Endothelial cell of umbilical vein (primary cell): ENCODE results near the gene LAG3. TPM values are rescaled to one million over a fixed set of nuclear protein-coding genes. Genes with fewer than 3 reads are reported as not detected.

Experiments
- BruUV-seq: library from RNA; stranded (reverse); fragments of 400-500 nt; replicated peaks from 2 replicates; lab custom pipeline; 2021; lab: Mats Ljungman, UMichigan
- CTCF ChIA-PET: fragments of 300-600, 350-600 bp; sonication (Branson Sonifier 250); formaldehyde crosslinking; loops from one replicate; lab custom pipeline; 2021; ENCODE audit warnings: antibody characterized with exemption, inconsistent platforms; lab: Charles Lee
- POLR2A ChIA-PET: fragments of 300-600, 350-600 bp; sonication (Branson Sonifier 250); formaldehyde crosslinking; loops from one replicate; lab custom pipeline; 2021; ENCODE audit warnings: antibody characterized with exemption, inconsistent platforms; lab: Charles Lee
- DNase-seq: peaks from one replicate; pipeline ENCODE4 v3.0.0-alpha.2; 2011; ENCODE audit warnings: low read depth, low spot score
- FAIRE-seq: peaks from 2 replicates; lab custom pipeline; 2011; peaks lifted over from hg19 to GRCh38; lab: Jason Lieb, UNC
- H2AFZ ChIP-seq: 2 replicates; pipeline ENCODE4 v1.6.0; 2012; ENCODE audit warnings: low read depth, low read length, control low read depth, inconsistent platforms
- H3K27ac ChIP-seq: 2 replicates; pipeline ENCODE4 v1.5.1; 2011; ENCODE audit warnings: low read depth, mild to moderate bottlenecking, control low read depth, low read length, moderate library complexity; ENCODE audit not compliant: insufficient read depth
- H3K27me3 ChIP-seq, 2 experiments: 2 replicates each; pipeline versions ENCODE4 v1.6.0 to v1.6.1; 2011; ENCODE audit warnings: low read length in 2 of 2, mixed read lengths in 1 of 2; ENCODE audit not compliant: control insufficient read depth in 2 of 2, insufficient read depth in 2 of 2
- H3K36me3 ChIP-seq, 2 experiments: 2 replicates in 1 of 2; 3 replicates in 1 of 2; pipeline ENCODE4 v1.5.1; 2011; ENCODE audit warnings: low read length in 2 of 2, mild to moderate bottlenecking in 1 of 2, moderate library complexity in 1 of 2; ENCODE audit not compliant: control insufficient read depth in 2 of 2, insufficient read depth in 2 of 2; ENCODE audit errors: extremely low read depth in 1 of 2
- H3K4me1 ChIP-seq: 3 replicates; pipeline ENCODE4 v1.5.1; 2011; ENCODE audit warnings: mild to moderate bottlenecking, low read length; ENCODE audit not compliant: control insufficient read depth, insufficient read depth; ENCODE audit errors: extremely low read depth
- H3K4me2 ChIP-seq: 2 replicates; pipeline ENCODE4 v1.6.1; 2011; ENCODE audit warnings: low read length, control low read depth, mixed read lengths; ENCODE audit not compliant: insufficient read depth
- H3K4me3 ChIP-seq, 3 experiments: fragments of 200-600 bp in 1 of 3; sonication (generic), shearing (Covaris generic) in 1 of 3; replicated peaks in 1 of 3; 2 replicates each; pipeline ENCODE4 v1.5.1; 2011 to 2016; ENCODE audit warnings: control low read depth in 3 of 3, low read length in 3 of 3, mild to moderate bottlenecking in 2 of 3, inconsistent platforms in 1 of 3, low read depth in 1 of 3, moderate library complexity in 1 of 3; ENCODE audit not compliant: insufficient read depth in 1 of 3
- H3K79me2 ChIP-seq: 2 replicates; pipeline ENCODE4 v1.6.0; 2012; ENCODE audit warnings: low read length, inconsistent platforms; ENCODE audit not compliant: control insufficient read depth, insufficient read depth
- H3K9ac ChIP-seq: replicated peaks from 2 replicates; pipeline ENCODE3; 2011; ENCODE audit warnings: low read length, control low read depth; ENCODE audit not compliant: insufficient read depth; ENCODE audit errors: extremely low read depth
- H3K9me1 ChIP-seq: replicated peaks from 3 replicates; pipeline ENCODE4 v1.6.0; 2011; ENCODE audit warnings: mild to moderate bottlenecking, low read length; ENCODE audit not compliant: control insufficient read depth, insufficient read depth; ENCODE audit errors: extremely low read depth
- H3K9me3 ChIP-seq: replicated peaks from 2 replicates; pipeline ENCODE4 v1.5.1; 2012; ENCODE audit warnings: low read length, inconsistent platforms; ENCODE audit not compliant: control insufficient read depth, insufficient read depth
- H4K20me1 ChIP-seq: replicated peaks from 2 replicates; pipeline ENCODE3; 2011; ENCODE audit warnings: mild to moderate bottlenecking, low read length; ENCODE audit not compliant: control insufficient read depth, insufficient read depth; ENCODE audit errors: extremely low read depth
- MAX ChIP-seq: IDR thresholded peaks from 2 replicates; pipeline ENCODE4 v1.6.1; 2011; ENCODE audit not compliant: insufficient read depth, insufficient read length
- MYC ChIP-seq: IDR thresholded peaks from one replicate; pipeline ENCODE4 v1.6.1; 2011; ENCODE audit warnings: mild to moderate bottlenecking, low read depth, low read length
- POLR2AphosphoS5 ChIP-seq: IDR thresholded peaks from 2 replicates; pipeline ENCODE4 v1.6.1; 2012; ENCODE audit warnings: low read depth, mild to moderate bottlenecking, control low read depth, low read length, moderate library complexity; ENCODE audit not compliant: insufficient read depth
- dilution Hi-C: fragments of 300-500 bp; cut with MboI; formaldehyde crosslinking; loops from one replicate; pipeline ENCODE4 v1.15.0; 2019; ENCODE audit warnings: low sequenced_read_pairs; ENCODE audit not compliant: extremely low pct_ligation_motif_present
- intact Hi-C: fragments of 100-400 bp; cut with micrococcal nuclease; formaldehyde crosslinking; loops from one replicate; pipeline ENCODE4 v1.10.0; 2022
- polyA plus RNA-seq, 4 experiments: library from polyadenylated mRNA; depleted of rRNA in 3 of 4; stranded (reverse) in 3 of 4; unstranded in 1 of 4; fragments of >200 nt; gene quantifications; 2 replicates each; pipeline versions ENCODE4 v1.2.1 to v1.2.3, GENCODE V29; 2011 to 2012; ENCODE audit warnings: missing spikeins in 1 of 4
- total RNA-seq: library from RNA; stranded (reverse); gene quantifications from 2 replicates; pipeline ENCODE4 v1.2.3, GENCODE V29; 2021

Gene LAG3
- total and polyA plus RNA-seq, 2 donors (not counting 3 experiments of a cell fraction or from before 2014, with no cell fraction given): 1.3 to 3.8 TPM

- Histone ChIP-seq H3K9ac (no peak overlapping the region), H3K9me3 (no peaks in the 10 kb centered on the region), H2AFZ (no peak overlapping the region), H3K4me2 (no peak overlapping the region), H3K27ac (no peak overlapping the region), H3K79me2 (no peaks in the 10 kb centered on the region), H3K4me1 (no peaks in the 10 kb centered on the region), H3K36me3 (no peaks in the 10 kb centered on the region), H4K20me1 (no peaks in the 10 kb centered on the region), H3K27me3 (peaks cover 0 to 9% of the 10 kb centered on the region in 2 experiments), H3K4me3 (no peak overlapping the region), H3K9me1 (no peaks in the 10 kb centered on the region)
- FAIRE-seq (no peak), DNase-seq (no peak)
- POLR2A ChIA-PET: no interaction called here
- intact Hi-C loops (no loop called here), dilution Hi-C loops (no loop called here)
- CTCF ChIA-PET: interaction anchor here (0.9 to 1.7 kb wide), 3 partner anchors 11 to 18 kb away, joined by 3 to 4 read pairs (median 3); no protein-coding TSS in a partner anchor
- no TSS peak for BruUV-seq
- no peak for TF ChIP-seq MAX
Observed at GRCh38 chr12:6807170-6807569, 34.9 kb downstream of the LAG3 start.

GRCh38 chr12:6809056-6809455, 36.7 kb downstream of the LAG3 start:
- Histone ChIP-seq H3K9me1 (no peaks in the 10 kb centered on the region), H3K4me3 (no peak overlapping the region), H3K9ac (no peak overlapping the region), H4K20me1 (no peaks in the 10 kb centered on the region), H2AFZ (no peak overlapping the region), H3K27ac (no peak overlapping the region), H3K27me3 (peaks cover 0 to 9% of the 10 kb centered on the region in 2 experiments), H3K4me2 (no peak overlapping the region), H3K9me3 (no peaks in the 10 kb centered on the region), H3K36me3 (no peaks in the 10 kb centered on the region), H3K79me2 (no peaks in the 10 kb centered on the region), H3K4me1 (no peaks in the 10 kb centered on the region)
- BruUV-seq: no TSS peak
- DNase-seq (no peak), FAIRE-seq (no peak)
- dilution Hi-C loops (no loop called here), intact Hi-C loops (no loop called here)
- ChIA-PET CTCF (interaction anchor here (0.9 to 1.8 kb wide), 2 partner anchors 16 to 56 kb away, joined by 4 to 6 read pairs; partner anchors contain the start of gene MLF2), POLR2A (interaction anchor here (0.6 kb wide), 2 partner anchors 21 to 42 kb away, joined by 3 to 4 read pairs; no protein-coding TSS in a partner anchor)
- TF ChIP-seq POLR2AphosphoS5 (no peak), MYC (no peak)
